K562 (cell line): Measurements from ENCODE around the gene LRRC25. TPM values are rescaled to one million over a fixed set of nuclear protein-coding genes. Genes with fewer than 3 reads are reported as not detected.

Experiments used
- ATAC-seq: fragments of 200-7000 bp; cut with Tn5 transposase; 3 replicates; pipeline ENCODE4 v1.9.1; 2020; ENCODE audit warnings: moderate library complexity
- BruUV-seq: library from RNA; stranded (reverse); fragments of 400-500 nt; replicated peaks from 2 replicates; lab custom pipeline; 2021; lab: Mats Ljungman, UMichigan
- CTCF ChIA-PET: fragments of 300-600 bp; formaldehyde crosslinking; extraction: SDS; loops from one replicate; lab custom pipeline; 2021; ENCODE audit warnings: low intra/inter-chr PET ratio; lab: Yijun Ruan, JAX
- POLR2A ChIA-PET: fragments of 300-600, 350-650 bp; sonication (Branson Sonifier 250); formaldehyde crosslinking; extraction: SDS; loops from one replicate; lab custom pipeline; 2021; ENCODE audit warnings: antibody characterized with exemption, inconsistent platforms; lab: Yijun Ruan, JAX
- DNase-seq, 4 experiments: peaks; one replicate each; pipeline versions ENCODE4 v3.0.0 to v3.0.0-alpha.2; 2011 to 2018; ENCODE audit warnings: low spot score in 3 of 4, mixed read lengths in 3 of 4; ENCODE audit errors: extremely low read depth in 1 of 4
- FAIRE-seq: peaks from 2 replicates; lab custom pipeline; 2011; peaks lifted over from hg19 to GRCh38; lab: Jason Lieb, UNC
- H2AFZ ChIP-seq: 2 replicates; pipeline ENCODE4 v1.6.0; 2011; ENCODE audit warnings: low read depth, low read length, control low read depth, inconsistent platforms
- H3K27ac ChIP-seq: fragments of 200-600 bp; 3 replicates; pipeline ENCODE4 v1.8.0; 2011; ENCODE audit warnings: low read depth, mild to moderate bottlenecking, control low read depth, inconsistent platforms, low read length, moderate library complexity, mixed read lengths; ENCODE audit errors: extremely low read depth
- H3K27me3 ChIP-seq, 2 experiments: fragments of 300-600 bp in 1 of 2; 2 replicates in 1 of 2; 3 replicates in 1 of 2; pipeline versions ENCODE4 v1.6.0 to v1.8.0; 2011; ENCODE audit warnings: inconsistent platforms in 2 of 2, low read length in 2 of 2, mild to moderate bottlenecking in 1 of 2, mixed read lengths in 1 of 2, moderate library complexity in 1 of 2; ENCODE audit not compliant: control insufficient read depth in 2 of 2, insufficient read depth in 2 of 2
- H3K36me3 ChIP-seq: fragments of 300-600 bp; 3 replicates; pipeline ENCODE4 v1.8.0; 2011; ENCODE audit warnings: mild to moderate bottlenecking, low read length, inconsistent platforms; ENCODE audit not compliant: control insufficient read depth, insufficient read depth
- H3K4me1 ChIP-seq, 2 experiments: fragments of 200-600 bp in 1 of 2; replicated peaks in 1 of 2; 2 replicates in 1 of 2; 3 replicates in 1 of 2; pipeline versions ENCODE4 v1.5.1 to v1.8.0; 2011; ENCODE audit warnings: inconsistent platforms in 2 of 2, low read length in 2 of 2, mild to moderate bottlenecking in 1 of 2, mixed read lengths in 1 of 2, moderate library complexity in 1 of 2; ENCODE audit not compliant: control insufficient read depth in 2 of 2, insufficient read depth in 2 of 2
- H3K4me2 ChIP-seq: 2 replicates; pipeline ENCODE4 v1.6.1; 2011; ENCODE audit warnings: low read length, control low read depth, inconsistent platforms, mixed read lengths; ENCODE audit not compliant: insufficient read depth
- H3K4me3 ChIP-seq: fragments of 200-600 bp; sonication (generic), shearing (Covaris generic); 2 replicates; pipeline ENCODE4 v1.5.1; 2016; ENCODE audit warnings: control low read depth, inconsistent platforms
- H3K79me2 ChIP-seq: fragments of 200-600 bp; 3 replicates; pipeline ENCODE4 v1.8.0; 2011; ENCODE audit warnings: low read length, inconsistent platforms; ENCODE audit not compliant: control insufficient read depth, insufficient read depth
- H3K9ac ChIP-seq, 2 experiments: 2 replicates each; pipeline versions ENCODE4 v1.6.0 to v1.6.1; 2011; ENCODE audit warnings: low read depth in 2 of 2, low read length in 2 of 2, control low read depth in 1 of 2, inconsistent platforms in 1 of 2, mild to moderate bottlenecking in 1 of 2, mixed read lengths in 1 of 2; ENCODE audit not compliant: insufficient read depth in 1 of 2
- H3K9me1 ChIP-seq: one replicate; pipeline ENCODE4 v1.6.0; 2011; ENCODE audit warnings: inconsistent platforms, mild to moderate bottlenecking, low read length, moderate library complexity; ENCODE audit not compliant: control insufficient read depth, insufficient read depth
- H3K9me3 ChIP-seq: replicated peaks from 2 replicates; pipeline ENCODE4 v1.5.1; 2011; ENCODE audit warnings: low read depth, low read length, inconsistent platforms; ENCODE audit not compliant: control insufficient read depth, insufficient read depth
- H4K20me1 ChIP-seq: replicated peaks from 2 replicates; pipeline ENCODE4 v1.6.1; 2011; ENCODE audit warnings: low read length, inconsistent platforms, mixed read lengths; ENCODE audit not compliant: control insufficient read depth, insufficient read depth
- E4F1 ChIP-seq: fragments of 250-450 bp; sonication (Bioruptor Pico); IDR thresholded peaks from 2 replicates; pipeline ENCODE4 v1.5.0; 2021; ENCODE audit warnings: mild to moderate bottlenecking, borderline replicate concordance
- ETS2 ChIP-seq: IDR thresholded peaks from 2 replicates; pipeline ENCODE4 v1.6.1; 2016; ENCODE audit warnings: borderline replicate concordance, missing genetic modification characterization, mild to moderate bottlenecking, moderate library complexity, missing compliant biosample characterization; ENCODE audit not compliant: poor library complexity, severe bottlenecking
- HDAC1 ChIP-seq, 2 experiments: fragments of 450-650 bp; IDR thresholded peaks; 2 replicates each; pipeline ENCODE4 v1.6.1; 2016 to 2017; ENCODE audit warnings: inconsistent platforms in 1 of 2, mild to moderate bottlenecking in 1 of 2, moderate library complexity in 1 of 2
- MCM2 ChIP-seq: fragments of 450-650 bp; IDR thresholded peaks from 2 replicates; pipeline ENCODE4 v1.6.1; 2017; ENCODE audit warnings: low read depth, mild to moderate bottlenecking
- POLR2G ChIP-seq: fragments of 200-400 bp; formaldehyde crosslinking; IDR thresholded peaks from 2 replicates; pipeline ENCODE4 v1.6.1; 2017; ENCODE audit warnings: low read depth, mild to moderate bottlenecking, antibody characterized with exemption, low read length, moderate library complexity
- RBFOX2 ChIP-seq: fragments of 200-400 bp; formaldehyde crosslinking; IDR thresholded peaks from 2 replicates; pipeline ENCODE4 v1.6.1; 2017; ENCODE audit warnings: low read depth, mild to moderate bottlenecking, low read length, moderate library complexity
- SIN3A ChIP-seq, 2 experiments: fragments of 150-350 bp in 1 of 2; IDR thresholded peaks; 2 replicates each; pipeline ENCODE4 v1.6.1; 2011 to 2016; ENCODE audit warnings: borderline replicate concordance in 2 of 2, low read depth in 2 of 2, low read length in 2 of 2, mild to moderate bottlenecking in 2 of 2, moderate library complexity in 2 of 2; ENCODE audit not compliant: control insufficient read depth in 1 of 2
- TAF1 ChIP-seq: IDR thresholded peaks from 2 replicates; pipeline ENCODE4 v1.6.1; 2011; ENCODE audit warnings: mild to moderate bottlenecking, low read length, moderate library complexity; ENCODE audit not compliant: insufficient read depth, control insufficient read depth, severe bottlenecking; ENCODE audit errors: extremely low read depth
- USF2 ChIP-seq: sonication (generic); formaldehyde crosslinking; IDR thresholded peaks from 2 replicates; pipeline ENCODE4 v1.5.0; 2020; ENCODE audit warnings: missing genetic modification reagents
- ZNF445 ChIP-seq: fragments of 250-450 bp; sonication (Bioruptor Pico); IDR thresholded peaks from 2 replicates; pipeline ENCODE4 v1.4.0; 2020; ENCODE audit warnings: low read depth, mild to moderate bottlenecking, moderate library complexity
- WGBS: fragments of 100-300 bp; shearing (Covaris generic); methylation state at CpG from one replicate; pipeline ENCODE4 v1.1.6; 2016; ENCODE audit warnings: low coverage, mixed read lengths; ENCODE audit not compliant: insufficient coverage; ENCODE audit errors: missing lambda C conversion rate; 5-methylcytosine and 5-hydroxymethylcytosine counted together
- in situ Hi-C: fragments of 300-500 bp; cut with MboI; formaldehyde crosslinking; loops from 4 replicates; pipeline ENCODE4 v1.15.0; 2018; ENCODE audit warnings: inconsistent platforms, mixed read lengths
- intact Hi-C: fragments of 100-400 bp; cut with micrococcal nuclease; formaldehyde crosslinking; loops from 2 replicates; pipeline ENCODE4 v1.14.2; 2022
- polyA plus RNA-seq, 8 experiments: library from polyadenylated mRNA; depleted of rRNA in 4 of 8; stranded (reverse) in 5 of 8; unstranded in 3 of 8; fragments of >200 nt; fragmentation: Nextera tagmentation in 2 of 8; fragmentation: Illumina TruSeq in 1 of 8; extraction: Ambion mirVana in 2 of 8; extraction: Trizol in 1 of 8; gene quantifications; 2 replicates each; pipeline versions ENCODE4 v1.2.1 to v1.2.3, GENCODE V29; 2011 to 2014; ENCODE audit warnings: inconsistent platforms in 1 of 8, missing spikeins in 1 of 8
- total RNA-seq, 7 experiments: library from RNA; depleted of rRNA in 6 of 7; stranded (reverse); fragments of >200 nt in 6 of 7; fragmentation: Illumina TruSeq in 2 of 7; extraction: Trizol in 2 of 7; gene quantifications; 2 replicates each; pipeline versions ENCODE4 v1.2.1 to v1.2.3, GENCODE V29; 2011 to 2021; ENCODE audit warnings: low replicate concordance in 1 of 7
- TF ChIP-seq, protein P1 (sequence below): sonication (generic); formaldehyde crosslinking; IDR thresholded peaks from 2 replicates; pipeline ENCODE4 v1.8.0; 2022; ENCODE audit warnings: mild to moderate bottlenecking, missing genetic modification reagents, borderline replicate concordance

The LRRC25 gene
- total and polyA plus RNA-seq, 9 of the 15 experiments (the other 6 are each of a cell fraction or from before 2014, with no cell fraction given): 0.07 to 0.36 (median 0.10) TPM; not detected in 3

- Histone ChIP-seq H2AFZ (no peak overlapping the region), H4K20me1 (peaks cover 14% of the 10 kb centered on the region), H3K4me2 (peak overlapping the region; percentile 82), H3K9me1 (no peaks in the 10 kb centered on the region), H3K4me3 (peak overlapping the region; percentile 60), H3K27me3 (no peaks in the 10 kb centered on the region), H3K27ac (peak overlapping the region; percentile 80), H3K36me3 (peaks cover 31% of the 10 kb centered on the region; the same call in 2 of the 3 replicates), H3K9me3 (no peaks in the 10 kb centered on the region), H3K9ac (peak overlapping the region; percentile 85 to 95), H3K4me1 (peaks cover 47 to 96% of the 10 kb centered on the region in 2 experiments), H3K79me2 (peaks cover 71% of the 10 kb centered on the region)
- 2% methylated on average over 50 of the region's 97 CpGs for WGBS
- DNase-seq: peak; percentile 34 to 59 (median 54)
- in situ Hi-C loops: loop anchor here (10.0 kb wide), 1 partner anchor 325 kb away; the partner anchor contains the start of gene MAST3
- ChIA-PET POLR2A (interaction anchor here (0.6 to 11.1 kb wide), 15 partner anchors 10 to 255 kb away, joined by 3 to 244 read pairs (median 4); partner anchors contain the start of genes GDF15 and JUND), CTCF (interaction anchor here (1.4 kb wide), 1 partner anchor 31 kb away, joined by 5 read pairs; no protein-coding TSS in a partner anchor)
- no peak for ATAC-seq
- BruUV-seq: no TSS peak
- FAIRE-seq: no peak
- intact Hi-C loops: loop anchor here (5.0 kb wide), 1 partner anchor 218 kb away; the partner anchor contains the start of gene RAB3A
- TF ChIP-seq HDAC1 (IDR thresholded peaks at IDR 0.05) (peak in 1 of 2 experiments; percentile 23; a peak in 1 of 4 replicates), RBFOX2 (peak; percentile 72), SIN3A (IDR thresholded peaks at IDR 0.05; ENCODE audit: borderline replicate concordance in 2 of 2, control insufficient read depth in 1 of 2, low read depth in 2 of 2, low read length in 2 of 2) (peak; percentile 26 to 32; a peak in 2 of 4 replicates), ZNF445 (CRISPR knock-in tag) (no peak), E4F1 (CRISPR knock-in tag) (0 out of 2 replicates have a peak, but pooled peaks have one; percentile 6), TAF1 (peak; percentile 30), MCM2 (no peak), USF2 (CRISPR knock-in tag) (no peak), POLR2G (peak; percentile 49; the same call in 1 of the 2 replicates), ETS2 (no peak)
- TF ChIP-seq, protein P1, sequence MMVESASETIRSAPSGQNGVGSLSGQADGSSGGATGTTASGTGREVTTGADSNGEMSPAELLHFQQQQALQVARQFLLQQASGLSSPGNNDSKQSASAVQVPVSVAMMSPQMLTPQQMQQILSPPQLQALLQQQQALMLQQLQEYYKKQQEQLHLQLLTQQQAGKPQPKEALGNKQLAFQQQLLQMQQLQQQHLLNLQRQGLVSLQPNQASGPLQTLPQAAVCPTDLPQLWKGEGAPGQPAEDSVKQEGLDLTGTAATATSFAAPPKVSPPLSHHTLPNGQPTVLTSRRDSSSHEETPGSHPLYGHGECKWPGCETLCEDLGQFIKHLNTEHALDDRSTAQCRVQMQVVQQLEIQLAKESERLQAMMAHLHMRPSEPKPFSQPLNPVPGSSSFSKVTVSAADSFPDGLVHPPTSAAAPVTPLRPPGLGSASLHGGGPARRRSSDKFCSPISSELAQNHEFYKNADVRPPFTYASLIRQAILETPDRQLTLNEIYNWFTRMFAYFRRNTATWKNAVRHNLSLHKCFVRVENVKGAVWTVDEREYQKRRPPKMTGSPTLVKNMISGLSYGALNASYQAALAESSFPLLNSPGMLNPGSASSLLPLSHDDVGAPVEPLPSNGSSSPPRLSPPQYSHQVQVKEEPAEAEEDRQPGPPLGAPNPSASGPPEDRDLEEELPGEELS (CRISPR knock-in tag): 0 out of 2 replicates have a peak, but pooled peaks have one; percentile 61
Observed at GRCh38 chr19:18419699-18420460, 22.5 kb upstream of the LRRC25 start.
